GM18867 (cell line): ENCODE data around the gene CFAP100.

ENCODE experiments used
- ATAC-seq: cut with Tn5 transposase; IDR thresholded peaks from one replicate; pipeline ENCODE4 v1.9.1; 2021; ENCODE audit warnings: mild to moderate bottlenecking, moderate library complexity; ENCODE audit not compliant: unreplicated experiment

Gene CFAP100

DNA sequence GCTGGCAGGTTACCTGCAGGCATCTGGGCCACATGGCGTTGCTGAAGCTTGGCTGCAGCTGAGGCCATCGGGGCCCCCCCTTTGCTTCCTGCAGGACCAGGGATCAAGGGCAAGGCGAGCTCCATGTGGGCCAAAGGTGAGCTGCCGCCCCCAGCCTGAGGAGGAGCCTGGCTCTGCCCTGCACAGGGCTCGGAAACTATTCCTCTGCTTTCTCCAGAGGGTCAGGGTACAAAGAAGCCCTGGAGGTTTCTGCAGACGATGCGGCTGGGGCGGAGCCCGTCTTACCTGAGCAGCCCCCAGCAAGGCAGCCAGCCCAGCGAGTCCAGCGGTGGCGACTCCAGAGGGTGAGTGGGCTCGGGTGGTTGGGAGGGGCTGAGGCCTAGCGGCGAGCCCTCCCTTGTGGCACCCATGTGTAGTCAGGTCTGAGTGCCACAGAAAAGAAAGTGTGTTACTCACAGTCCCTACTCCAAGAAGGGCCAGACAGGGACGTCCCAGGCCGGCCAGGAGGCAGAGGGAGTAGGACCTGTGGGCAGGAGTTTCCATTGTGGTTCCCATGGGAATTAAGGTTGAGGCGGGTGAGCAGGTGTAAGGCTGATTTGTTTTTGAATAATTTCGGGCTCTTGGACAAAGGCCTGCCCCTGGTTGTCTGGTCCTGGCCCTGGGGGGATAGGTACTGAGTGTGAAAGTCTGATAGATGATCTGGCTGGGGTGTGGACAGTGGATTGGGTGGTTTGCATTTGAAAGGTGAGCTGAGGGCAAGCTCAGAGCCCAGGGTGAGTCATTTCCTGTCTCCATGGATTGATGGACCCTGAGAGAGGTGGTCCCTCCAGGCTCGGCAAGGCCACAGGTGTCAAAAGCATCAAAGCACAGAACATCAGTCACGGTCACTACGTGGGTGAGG, 25.4 kb downstream of the CFAP100 start:
- ATAC-seq: no peak

DNA sequence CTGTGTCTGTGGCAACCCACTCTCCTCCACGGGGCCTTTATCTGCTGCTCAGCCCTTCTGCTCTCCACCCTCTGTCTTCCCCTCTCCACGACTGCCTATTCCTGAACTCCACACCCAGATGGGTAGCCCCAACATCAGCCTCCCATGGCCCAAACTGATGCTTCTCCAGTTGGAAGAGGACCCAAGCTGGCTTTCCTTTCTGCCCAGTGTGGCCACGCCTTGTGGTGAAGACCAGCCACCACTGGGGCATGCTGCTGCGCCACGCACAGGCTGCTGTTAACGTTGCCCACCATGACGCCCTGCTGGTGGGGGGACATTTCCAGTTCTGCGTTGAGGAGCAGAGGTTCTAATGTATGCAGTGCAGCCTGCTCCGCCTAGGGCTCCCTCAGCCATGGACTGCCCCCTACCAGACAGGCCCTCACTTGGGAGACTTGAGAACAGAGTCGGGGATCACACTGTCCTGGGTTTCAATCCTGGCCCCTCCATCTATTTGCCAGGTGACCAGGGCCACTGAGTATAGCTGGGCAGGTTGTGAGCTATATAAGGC, 26.9 kb downstream of the CFAP100 start:
- ATAC-seq: no peak

GRCh38 chr3:126422121-126422520, 27.4 kb downstream of the CFAP100 start:
- ATAC-seq: no peak

DNA sequence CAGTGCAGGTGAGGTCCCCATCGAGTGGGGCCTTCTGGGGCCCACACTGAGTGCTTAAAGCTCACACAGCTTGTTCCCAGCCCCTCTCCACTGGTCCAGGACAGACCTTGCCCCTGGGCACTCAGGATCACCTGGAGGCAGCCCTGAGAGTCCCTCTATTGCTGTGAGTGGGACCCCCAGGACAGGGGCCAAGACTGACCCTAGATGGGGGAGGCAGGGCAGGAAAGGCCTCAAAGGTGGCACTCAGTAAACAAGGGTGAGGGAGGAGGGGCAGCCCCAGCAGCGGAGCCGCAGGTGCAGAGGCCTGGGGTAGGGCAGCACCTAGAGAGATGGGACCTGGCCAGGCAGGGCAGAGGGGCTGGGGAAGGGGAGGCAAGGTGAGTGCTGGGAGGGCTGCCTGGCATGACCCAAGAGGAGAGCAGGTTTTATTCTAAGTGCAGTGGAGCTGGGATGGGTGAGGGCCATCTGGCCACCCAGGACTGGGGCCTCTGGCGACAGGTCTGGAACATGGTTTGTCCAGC, 27.9 kb downstream of the CFAP100 start:
- ATAC-seq: no peak

GRCh38 chr3:126423191-126424038, 28.7 kb downstream of the CFAP100 start:
- no peak for ATAC-seq

DNA sequence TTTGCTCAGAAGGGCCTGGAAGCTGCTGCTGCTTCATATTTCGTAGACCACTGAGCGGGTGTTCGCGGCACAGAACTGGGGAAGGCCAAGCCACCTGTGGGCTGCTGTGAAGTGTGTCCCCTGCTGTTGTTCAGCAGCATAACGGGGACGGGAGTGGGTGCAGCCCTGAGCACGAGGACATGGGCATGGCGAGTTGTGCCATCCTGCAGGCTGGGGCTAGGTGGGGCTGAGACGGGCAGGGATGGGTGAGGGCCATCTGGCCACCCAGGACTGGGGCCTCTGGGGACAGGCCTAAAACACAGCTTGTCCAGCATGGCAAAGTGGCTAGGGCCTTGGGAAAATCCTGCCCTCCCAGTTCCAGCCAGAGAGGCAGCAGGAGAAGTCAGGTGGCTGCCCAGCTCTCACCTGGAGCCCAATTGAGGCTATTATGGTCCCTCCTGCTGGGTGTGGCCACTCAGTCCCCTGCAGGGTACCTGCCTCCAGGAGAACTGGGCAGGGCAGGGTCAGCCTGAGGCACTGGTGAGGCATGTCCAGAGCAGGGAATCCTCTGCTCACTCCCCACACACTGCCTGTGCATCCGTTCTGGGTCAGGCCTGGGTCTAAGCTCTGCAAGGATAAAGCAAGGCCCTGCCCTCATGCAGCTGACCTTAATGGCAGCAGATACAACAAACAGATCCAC, 29.5 kb downstream of the CFAP100 start:
- ATAC-seq: no peak

DNA sequence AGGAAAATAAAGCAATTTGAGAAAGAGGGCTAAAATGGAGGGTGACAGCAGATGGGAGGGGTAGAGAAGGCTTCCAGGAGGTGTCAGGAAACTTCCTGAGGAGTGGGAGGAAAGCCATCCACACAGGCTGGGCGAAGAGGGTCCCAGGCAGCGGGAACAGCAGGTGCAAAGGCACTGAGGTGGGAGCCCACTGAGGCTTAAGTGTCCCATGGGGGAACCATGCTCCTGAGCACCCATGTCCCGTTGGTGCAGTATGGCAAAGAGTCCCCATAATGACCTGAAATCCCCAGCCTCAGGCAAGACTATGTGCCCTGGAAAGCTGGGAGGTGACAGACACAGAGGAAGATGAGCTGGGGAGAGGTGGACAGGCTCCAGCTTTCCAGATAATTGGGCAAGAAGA, 30.0 kb downstream of the CFAP100 start:
- ATAC-seq: no peak

- no peak for ATAC-seq
These were observed 36.4 kb downstream of the CFAP100 start for GRCh38 chr3:126431103-126431534.

- no peak for ATAC-seq
These were observed 37.8 kb downstream of the CFAP100 start for GRCh38 chr3:126432361-126433104.

- ATAC-seq: no peak
These were observed 38.4 kb downstream of the CFAP100 start for GRCh38 chr3:126433105-126433430.

DNA sequence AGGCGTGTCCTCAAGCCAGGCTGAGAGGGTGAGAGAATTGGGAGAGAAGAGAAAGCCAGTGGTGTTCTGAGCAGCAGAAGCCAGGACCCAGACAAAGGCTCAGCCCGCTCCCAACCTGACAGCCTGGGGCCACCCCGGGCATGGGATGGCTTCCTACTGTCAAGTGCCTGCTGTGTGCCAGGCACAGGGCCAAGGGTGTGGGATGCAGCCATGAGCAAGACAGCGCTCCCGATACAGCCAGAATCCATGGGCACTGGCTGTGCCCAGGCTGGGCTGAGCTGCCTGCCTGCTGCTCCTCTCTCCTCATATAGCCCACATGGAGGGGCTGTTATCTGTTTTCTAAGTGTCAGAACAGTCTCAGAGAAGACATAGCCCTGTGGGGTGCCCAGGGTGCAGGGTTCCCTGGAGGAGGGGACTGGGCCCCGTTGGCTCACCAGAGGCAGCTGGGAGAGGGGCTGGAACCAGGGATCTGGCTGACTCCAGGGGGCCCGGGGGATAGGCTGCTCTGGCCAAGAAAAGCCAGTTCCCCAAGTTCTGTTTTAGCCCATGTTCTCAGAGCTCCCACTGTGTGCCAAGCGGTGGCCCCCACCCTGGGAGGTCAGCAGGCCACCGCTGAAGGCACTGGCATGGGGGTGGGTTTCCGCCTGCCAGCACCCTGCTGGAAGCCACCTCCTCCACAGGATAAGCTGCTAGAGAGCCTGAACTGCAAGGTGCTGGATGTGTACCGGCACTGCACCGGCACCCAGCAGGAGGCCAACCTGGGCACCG, 39.0 kb downstream of the CFAP100 start:
- ATAC-seq: no peak

- no peak for ATAC-seq
These were observed 39.5 kb downstream of the CFAP100 start for GRCh38 chr3:126434264-126434590.

DNA sequence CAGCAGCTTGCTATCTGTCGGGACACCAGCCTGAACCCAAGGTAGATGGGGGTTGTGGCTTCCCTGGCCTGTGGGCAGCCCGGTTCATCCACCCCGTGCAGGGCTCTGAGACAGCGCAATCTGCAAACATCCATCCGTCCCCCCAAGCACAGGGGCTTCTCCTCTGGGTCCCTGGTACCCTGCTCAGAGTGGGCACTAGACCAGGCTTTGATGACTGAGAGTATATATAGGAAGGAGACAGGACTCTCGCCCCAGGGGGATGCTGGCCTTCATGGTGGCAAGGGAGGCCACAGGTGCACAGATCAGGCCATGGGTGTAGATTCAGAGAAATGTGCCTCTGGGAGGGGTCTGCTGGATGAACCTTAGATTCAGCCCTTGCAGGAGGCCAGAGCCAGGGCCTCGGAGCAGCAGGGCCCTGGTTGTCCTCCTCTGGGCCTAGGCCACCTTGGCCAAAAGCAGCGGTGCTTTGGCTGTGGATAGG, 40.3 kb downstream of the CFAP100 start:
- no peak for ATAC-seq

GRCh38 chr3:126435456-126436315, 41.0 kb downstream of the CFAP100 start:
- ATAC-seq: no peak

DNA sequence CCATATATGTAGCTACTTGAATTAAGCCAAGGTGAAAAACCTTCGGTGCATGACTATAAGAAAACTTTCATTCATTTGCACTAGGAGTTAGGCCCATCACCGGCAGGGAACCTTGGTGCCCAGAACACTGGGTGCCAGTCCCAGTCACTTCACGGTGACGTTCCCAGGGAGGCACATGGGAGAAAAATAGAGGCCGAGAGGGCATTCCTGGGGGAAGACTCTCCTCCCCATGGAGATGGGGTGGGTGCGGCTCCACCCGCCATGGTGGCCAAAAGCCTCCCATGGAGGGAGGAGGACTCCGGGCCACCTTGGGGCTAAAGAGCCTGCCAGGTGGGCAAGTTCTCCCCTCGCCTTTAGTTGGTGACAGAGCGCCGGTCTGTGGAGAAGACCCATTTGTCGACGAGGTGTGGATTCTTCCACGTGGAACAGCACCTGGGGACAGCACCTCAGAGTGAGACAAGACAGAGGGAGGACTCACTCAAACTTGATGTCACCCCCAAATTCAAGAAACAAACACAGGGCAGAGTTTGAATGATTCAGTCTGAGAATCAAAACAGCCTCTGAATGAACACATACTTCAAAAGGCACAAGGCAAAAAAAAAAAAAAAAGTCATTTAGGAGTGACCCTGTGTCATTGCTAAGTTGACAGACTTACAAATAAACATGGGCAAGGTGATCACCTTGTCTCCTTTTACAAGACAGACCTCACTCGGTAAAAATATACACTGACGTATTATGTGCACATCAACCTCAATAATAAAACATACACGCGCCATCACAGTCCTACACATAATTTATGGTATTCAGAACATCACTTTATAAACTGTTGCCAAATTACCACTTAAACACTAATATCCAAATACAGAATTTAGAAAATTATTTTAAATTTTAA, 42.4 kb downstream of the CFAP100 start:
- no peak for ATAC-seq

DNA sequence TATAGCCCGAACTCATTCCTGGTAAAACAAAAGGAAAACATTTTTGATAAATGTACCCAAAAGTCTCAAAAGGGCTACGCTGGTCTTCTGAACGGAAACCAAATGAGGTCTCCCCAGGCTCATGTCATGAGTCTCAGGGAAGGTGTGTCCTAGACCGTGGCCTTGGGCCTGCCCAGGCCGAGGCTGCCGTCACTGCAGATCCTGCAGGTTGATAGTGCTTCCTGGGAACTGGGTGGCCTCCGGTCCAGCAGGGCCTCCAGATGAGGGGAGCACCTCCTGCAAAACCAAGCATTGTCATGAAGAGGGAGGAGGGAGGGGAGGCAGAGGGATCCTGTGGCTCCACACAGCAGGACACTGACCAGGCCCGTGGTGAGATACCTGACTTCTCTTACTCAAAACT, 43.5 kb downstream of the CFAP100 start:
- ATAC-seq: no peak

- no peak for ATAC-seq
These were observed 44.0 kb downstream of the CFAP100 start for GRCh38 chr3:126438746-126439145.
